HL-60 (cell line): ENCODE data around the gene ATP6V1G1.
A peak's percentile ranks its signal among the peaks of the same experiment; 100 is the strongest.
"Not testable (repeated sequence)": the region's sequence is repeated elsewhere in the genome, so short reads cannot be mapped to it uniquely, and the experiment has no call there.

ENCODE experiments used
- DNase-seq, 2 experiments: peaks; one replicate each; pipeline ENCODE4 v3.0.0-alpha.2; 2010 to 2020; ENCODE audit warnings: low read depth in 1 of 2, low spot score in 1 of 2
- H3K27ac ChIP-seq: fragments of 250-450 bp; sonication (Bioruptor Pico); replicated peaks from 2 replicates; pipeline ENCODE4 v1.5.1; 2020; ENCODE audit warnings: mild to moderate bottlenecking, moderate library complexity
- H3K27me3 ChIP-seq: fragments of 250-450 bp; sonication (Bioruptor Pico); 2 replicates; pipeline ENCODE4 v1.5.1; 2021; ENCODE audit warnings: mild to moderate bottlenecking, moderate library complexity; ENCODE audit not compliant: insufficient read depth, poor library complexity, severe bottlenecking
- H3K4me3 ChIP-seq: replicated peaks from 2 replicates; pipeline ENCODE4 v1.5.1; 2011; ENCODE audit warnings: mild to moderate bottlenecking, control low read depth, low read length; ENCODE audit not compliant: insufficient read depth
- CTCF ChIP-seq: IDR thresholded peaks from one replicate; pipeline ENCODE4 v1.5.1; 2011; ENCODE audit warnings: low read length, control low read depth, inconsistent platforms; ENCODE audit not compliant: insufficient read depth
- GABPA ChIP-seq: IDR thresholded peaks from 2 replicates; pipeline ENCODE4 v1.6.1; 2012; ENCODE audit warnings: low read depth
- POLR2AphosphoS5 ChIP-seq: IDR thresholded peaks from 2 replicates; pipeline ENCODE4 v1.6.1; 2012; ENCODE audit warnings: low read depth
- SPI1 ChIP-seq: IDR thresholded peaks from 2 replicates; pipeline ENCODE4 v1.6.1; 2012; ENCODE audit warnings: low read depth, mild to moderate bottlenecking, borderline replicate concordance
- TF ChIP-seq, protein P1 (sequence below): IDR thresholded peaks from 2 replicates; pipeline ENCODE4 v1.6.1; 2012; ENCODE audit warnings: low read depth; ENCODE audit not compliant: insufficient replicate concordance

ATP6V1G1 gene

GRCh38 chr9:114571391-114571790 lies 16.2 kb upstream of the ATP6V1G1 start:
- TF ChIP-seq, protein P1, sequence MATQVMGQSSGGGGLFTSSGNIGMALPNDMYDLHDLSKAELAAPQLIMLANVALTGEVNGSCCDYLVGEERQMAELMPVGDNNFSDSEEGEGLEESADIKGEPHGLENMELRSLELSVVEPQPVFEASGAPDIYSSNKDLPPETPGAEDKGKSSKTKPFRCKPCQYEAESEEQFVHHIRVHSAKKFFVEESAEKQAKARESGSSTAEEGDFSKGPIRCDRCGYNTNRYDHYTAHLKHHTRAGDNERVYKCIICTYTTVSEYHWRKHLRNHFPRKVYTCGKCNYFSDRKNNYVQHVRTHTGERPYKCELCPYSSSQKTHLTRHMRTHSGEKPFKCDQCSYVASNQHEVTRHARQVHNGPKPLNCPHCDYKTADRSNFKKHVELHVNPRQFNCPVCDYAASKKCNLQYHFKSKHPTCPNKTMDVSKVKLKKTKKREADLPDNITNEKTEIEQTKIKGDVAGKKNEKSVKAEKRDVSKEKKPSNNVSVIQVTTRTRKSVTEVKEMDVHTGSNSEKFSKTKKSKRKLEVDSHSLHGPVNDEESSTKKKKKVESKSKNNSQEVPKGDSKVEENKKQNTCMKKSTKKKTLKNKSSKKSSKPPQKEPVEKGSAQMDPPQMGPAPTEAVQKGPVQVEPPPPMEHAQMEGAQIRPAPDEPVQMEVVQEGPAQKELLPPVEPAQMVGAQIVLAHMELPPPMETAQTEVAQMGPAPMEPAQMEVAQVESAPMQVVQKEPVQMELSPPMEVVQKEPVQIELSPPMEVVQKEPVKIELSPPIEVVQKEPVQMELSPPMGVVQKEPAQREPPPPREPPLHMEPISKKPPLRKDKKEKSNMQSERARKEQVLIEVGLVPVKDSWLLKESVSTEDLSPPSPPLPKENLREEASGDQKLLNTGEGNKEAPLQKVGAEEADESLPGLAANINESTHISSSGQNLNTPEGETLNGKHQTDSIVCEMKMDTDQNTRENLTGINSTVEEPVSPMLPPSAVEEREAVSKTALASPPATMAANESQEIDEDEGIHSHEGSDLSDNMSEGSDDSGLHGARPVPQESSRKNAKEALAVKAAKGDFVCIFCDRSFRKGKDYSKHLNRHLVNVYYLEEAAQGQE = no peak
- TF ChIP-seq SPI1 (no peak), CTCF (no peak), POLR2AphosphoS5 (no peak), GABPA (no peak)
- H3K27me3 ChIP-seq = no peaks in the 10 kb centered on the region
- no peak overlapping the region for H3K27ac ChIP-seq
- H3K4me3 ChIP-seq = no peak overlapping the region
- no peak for DNase-seq

- H3K27me3 ChIP-seq = no peaks in the 10 kb centered on the region
- H3K27ac ChIP-seq = no peak overlapping the region
- DNase-seq = no peak
- TF ChIP-seq POLR2AphosphoS5 (no peak), SPI1 (no peak), CTCF (no peak), GABPA (no peak)
- TF ChIP-seq, protein P1 = no peak
- no peak overlapping the region for H3K4me3 ChIP-seq
Measured at GRCh38 chr9:114572199-114572598, 15.4 kb upstream of the ATP6V1G1 start.

- TF ChIP-seq SPI1 (peak; percentile 49), GABPA (no peak)
- peak overlapping the region; percentile 51; the same call in 1 of the 2 replicates for H3K27ac ChIP-seq
- H3K27me3 ChIP-seq = no peaks in the 10 kb centered on the region
- peak in 1 of 2 experiments; percentile 40 for DNase-seq
- H3K4me3 ChIP-seq = no peak overlapping the region
Measured at GRCh38 chr9:114574438-114574837, 13.1 kb upstream of the ATP6V1G1 start.

DNA sequence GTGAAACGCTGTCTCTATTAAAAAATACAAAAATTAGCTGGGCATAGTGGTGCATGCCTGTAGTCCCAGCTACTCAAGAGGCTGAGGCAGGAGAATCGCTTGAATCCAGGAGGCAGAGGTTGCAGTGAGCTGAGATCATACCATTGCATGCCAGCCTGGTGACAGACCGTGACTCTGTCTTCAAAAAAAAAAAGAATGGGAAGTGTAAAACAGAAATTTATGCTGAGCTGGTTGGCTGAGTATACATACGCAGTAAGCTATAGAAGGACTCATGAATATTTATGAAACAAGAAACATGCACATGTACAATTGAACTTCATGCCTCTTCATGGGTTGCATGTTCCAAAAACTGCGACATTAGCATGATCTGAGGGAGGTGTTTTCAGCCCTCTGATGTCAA lies 10.8 kb upstream of the ATP6V1G1 start:
- H3K27ac ChIP-seq, H3K4me3 ChIP-seq, DNase-seq, H3K27me3 ChIP-seq: not testable (repeated sequence)

DNA sequence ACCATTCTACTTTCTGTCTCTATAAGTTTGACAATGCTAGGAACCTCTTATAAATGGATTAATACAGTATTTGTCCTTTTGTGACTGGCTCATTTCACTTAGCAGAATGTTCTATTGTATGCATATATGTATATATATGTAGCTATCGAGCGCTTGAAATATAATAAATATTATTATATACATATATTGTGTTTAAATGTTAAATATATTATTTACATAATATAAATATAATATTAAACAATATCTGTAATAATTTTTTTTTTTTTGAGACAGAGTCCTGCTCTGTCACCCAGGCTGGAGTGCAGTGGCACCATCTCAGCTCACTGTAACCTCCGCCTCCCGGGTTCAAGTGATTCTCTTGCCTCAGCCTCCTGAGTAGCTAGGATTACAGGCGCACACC lies 9.4 kb upstream of the ATP6V1G1 start:
- H3K27me3 ChIP-seq, DNase-seq, H3K27ac ChIP-seq, H3K4me3 ChIP-seq: not testable (repeated sequence)
